Stimulated activated CD4-positive, alpha-beta T cell treated with anti-CD3 and anti-CD28 coated beads, Interleukin-1b, Interleukin-23, amount 100 ng/mL, for 1 hour (primary cell): ENCODE results near the gene CCL16.
A peak's percentile ranks its signal among the peaks of the same experiment; 100 is the strongest.

Source experiments
- DNase-seq, 2 donors: peaks; one replicate each; pipeline ENCODE4 v3.0.0-alpha.2; 2020; ENCODE audit warnings: low read depth in 2 of 2

CCL16 gene

GRCh38 chr17:35986643-35987042 lies 5.3 kb upstream of the CCL16 start, which contains the start of gene CCL14:
CCL14 (minus strand) TSS chr17:35986729; CDS start chr17:35986649, 80 bp downstream.
- no peak for DNase-seq

DNA sequence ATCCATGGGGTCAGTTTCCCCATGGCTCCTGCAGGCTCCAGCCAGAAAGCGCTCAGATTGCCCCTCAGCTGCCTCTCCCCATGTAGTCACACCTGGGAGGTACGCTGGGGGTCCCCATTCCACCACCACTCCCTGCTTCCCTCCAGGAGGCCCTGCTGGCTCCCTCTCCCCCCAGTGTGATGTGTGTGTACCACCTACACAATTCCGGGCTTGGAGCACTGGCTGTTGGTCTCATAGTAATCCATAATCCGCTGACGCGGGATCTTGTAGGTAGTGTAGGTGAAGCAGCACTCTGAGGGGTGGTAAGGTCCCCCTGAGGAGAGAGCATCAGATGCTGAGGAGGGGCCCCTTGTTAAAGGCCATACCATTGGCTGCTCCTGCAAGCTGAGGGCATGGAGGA lies 2.8 kb upstream of the CCL16 start:
- DNase-seq, result no peak

DNA sequence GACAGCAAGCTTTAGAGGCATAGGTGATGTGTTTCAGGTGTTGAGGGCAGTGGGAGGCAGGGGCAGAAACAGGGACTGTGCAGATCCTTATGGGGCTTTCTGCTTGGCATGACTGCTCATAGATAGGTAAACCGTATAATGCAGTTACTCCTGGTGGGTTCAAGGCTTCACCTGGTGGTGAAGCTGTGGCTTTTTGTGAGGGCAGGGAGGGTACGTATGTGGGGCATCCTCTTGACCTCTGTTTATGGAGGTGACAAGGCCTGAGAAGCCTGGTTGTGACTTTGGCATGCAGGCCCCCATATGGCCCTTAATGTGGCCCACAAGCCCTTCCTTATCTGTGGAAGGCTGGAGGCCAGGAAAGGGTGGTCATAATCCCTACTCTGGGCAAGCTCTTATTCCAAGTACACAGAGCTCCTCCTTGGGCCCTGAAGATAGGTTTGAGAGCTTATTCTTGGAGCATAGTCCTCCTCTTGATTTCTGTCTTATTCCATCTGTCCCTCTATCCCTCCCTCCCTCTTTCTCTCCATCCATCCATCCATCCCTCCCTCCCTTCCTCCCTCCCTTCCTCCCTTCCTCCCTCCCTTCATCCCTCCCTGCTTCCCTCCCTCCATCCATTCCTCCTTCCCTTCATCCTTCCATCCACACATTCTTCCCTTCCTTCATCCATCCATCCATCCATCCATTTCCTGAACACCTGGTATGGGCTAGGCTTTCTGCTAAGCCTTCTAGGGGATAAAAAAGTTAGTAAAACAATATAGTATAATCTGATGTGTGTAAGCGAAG lies 1.3 kb upstream of the CCL16 start:
- no peak for DNase-seq

DNA sequence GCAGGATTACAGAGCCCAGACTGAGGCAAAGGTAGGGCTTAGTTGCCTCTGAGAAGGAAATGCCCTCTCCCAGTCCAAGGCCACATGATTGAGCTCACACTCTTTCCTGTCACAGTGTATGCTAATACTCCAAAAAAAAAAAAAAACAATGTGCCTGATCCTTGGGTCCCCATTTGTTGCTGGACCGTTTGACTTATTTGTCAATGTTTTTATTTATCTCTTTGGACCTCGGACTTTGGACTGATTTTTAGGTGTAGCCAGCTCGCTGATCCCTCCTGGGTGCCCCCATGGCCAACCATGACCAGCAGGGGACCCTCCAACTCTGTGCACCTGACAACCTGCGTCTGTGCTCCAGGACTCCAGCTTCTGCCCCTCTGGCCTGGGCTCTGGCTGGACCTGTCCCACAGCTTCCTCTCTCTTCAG lies 622 bp upstream of the CCL16 start:
- no peak for DNase-seq

DNA sequence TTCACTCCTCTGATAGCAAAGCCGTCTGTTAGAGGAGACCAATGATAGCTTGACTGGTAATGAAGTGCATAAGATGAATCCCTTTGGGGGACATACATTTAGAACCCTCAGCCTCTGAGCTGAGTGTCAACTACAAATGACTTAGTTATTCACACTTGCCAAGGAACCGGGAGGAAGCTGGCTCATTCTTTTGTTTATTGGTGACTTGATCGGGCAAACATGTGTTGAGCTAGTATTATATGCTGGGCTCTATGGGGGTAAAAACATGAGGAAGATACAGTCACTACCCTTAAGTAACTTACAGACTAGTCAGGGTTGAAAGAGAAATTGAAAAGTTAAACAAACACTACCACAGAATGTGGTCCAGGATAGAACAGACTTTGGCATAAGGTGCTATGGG lies 3.0 kb downstream of the CCL16 start:
- no peak for DNase-seq

DNA sequence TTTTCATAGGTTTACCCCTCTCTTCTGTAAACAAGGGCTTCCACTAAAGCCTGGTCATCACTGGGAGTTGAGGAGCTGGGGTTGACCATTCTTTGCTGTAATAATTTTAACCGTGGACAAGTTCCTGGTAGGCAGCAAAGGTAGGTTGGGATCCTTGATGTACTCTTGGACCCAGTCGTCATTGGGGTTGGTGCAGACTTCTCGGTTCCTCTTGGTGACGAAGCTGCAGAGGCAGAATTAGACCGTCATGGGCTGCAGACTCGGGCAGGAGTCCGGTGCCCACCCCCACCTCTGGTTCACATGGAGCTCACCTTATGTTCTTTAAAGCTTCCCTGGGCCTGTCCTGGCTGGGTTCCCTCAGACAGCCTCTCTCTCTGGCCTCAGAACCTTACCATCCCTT lies 3.8 kb downstream of the CCL16 start:
- no peak for DNase-seq

DNA sequence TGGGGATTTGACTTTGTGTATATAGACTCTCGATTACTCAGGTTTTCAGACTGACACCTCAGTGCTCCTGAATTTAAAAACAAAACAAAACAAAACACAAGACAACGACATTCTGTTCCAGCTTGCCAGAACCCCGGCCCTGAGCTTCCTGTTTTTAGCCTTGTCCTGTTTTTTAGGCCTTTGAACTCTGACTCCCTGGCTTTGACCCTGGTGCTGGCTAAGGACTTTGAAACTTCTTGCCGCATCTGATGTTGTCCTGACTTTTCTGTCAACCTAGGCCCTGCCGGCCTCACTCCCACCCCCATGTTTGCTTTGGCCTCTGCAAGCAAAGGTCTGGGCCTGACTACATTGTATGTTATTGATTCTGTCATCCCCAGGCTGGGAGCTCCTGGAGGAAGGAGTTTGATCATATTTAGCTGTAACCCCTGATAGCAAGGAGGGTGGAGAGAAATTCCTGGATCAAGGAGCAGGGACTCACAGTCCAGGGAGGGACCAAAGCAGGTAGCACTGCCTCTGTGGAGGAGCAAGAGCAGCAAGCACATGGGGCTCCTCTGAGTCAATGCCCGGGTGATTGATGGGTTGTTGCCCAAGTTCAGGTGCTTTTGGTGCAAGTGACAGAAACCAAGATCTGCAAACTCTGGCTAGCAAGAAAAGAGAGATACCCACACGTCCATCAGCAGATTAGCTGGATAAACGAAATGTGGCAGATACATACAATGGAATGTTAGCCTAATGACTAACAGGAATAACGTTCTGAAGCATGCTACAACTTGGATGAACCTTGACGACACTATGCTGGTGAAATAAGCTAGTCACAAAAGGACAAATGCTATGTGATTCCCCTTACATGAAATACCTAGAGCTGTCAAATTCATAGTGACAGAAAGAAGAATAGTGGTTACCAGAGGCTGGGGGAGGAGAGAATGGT lies 7.7 kb downstream of the CCL16 start:
- no peak for DNase-seq

DNA sequence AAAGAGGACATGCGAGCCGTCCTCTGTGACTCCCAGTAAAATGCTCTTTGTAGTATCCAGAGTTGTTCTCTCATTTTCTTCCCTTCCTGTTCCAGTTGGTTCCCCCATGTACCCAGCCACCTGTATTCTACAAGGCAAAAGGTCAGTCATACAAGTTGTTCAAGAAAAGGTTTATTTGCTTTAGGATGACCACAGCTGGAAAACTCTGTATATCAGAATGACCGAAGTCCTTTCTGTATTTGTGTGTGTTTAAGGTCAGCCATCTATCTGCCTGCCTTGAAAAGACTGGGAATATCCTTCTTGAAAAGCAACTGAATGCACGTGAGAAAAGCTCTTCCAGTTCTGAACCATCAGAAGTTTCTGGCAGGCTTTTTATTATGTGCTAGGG lies 8.4 kb downstream of the CCL16 start:
- DNase-seq, result no peak

DNA sequence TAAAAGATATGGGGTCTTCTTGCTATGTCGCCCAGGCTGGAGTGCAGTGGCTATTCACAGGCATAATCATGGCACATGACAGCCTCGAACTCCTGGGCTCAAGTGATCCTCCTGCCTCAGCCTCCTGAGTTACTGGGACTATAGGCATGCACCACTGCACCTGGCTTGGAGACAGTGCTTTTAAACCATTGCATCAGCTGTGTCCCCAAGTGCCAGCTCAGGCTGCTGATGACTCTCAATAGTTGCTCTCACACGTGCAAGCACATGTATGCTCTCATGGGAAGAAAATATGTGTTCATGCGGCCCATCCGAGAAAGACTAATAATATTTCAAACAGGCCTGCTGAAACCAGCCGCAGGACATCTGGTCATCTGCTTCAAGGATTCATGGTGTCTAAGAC lies 8.8 kb downstream of the CCL16 start:
- DNase-seq, result no peak

- no peak for DNase-seq
These were observed 9.2 kb downstream of the CCL16 start for GRCh38 chr17:35972066-35972465.

- peak; percentile 15 to 48 for DNase-seq
These were observed 11.5 kb downstream of the CCL16 start for GRCh38 chr17:35969558-35970380.

DNA sequence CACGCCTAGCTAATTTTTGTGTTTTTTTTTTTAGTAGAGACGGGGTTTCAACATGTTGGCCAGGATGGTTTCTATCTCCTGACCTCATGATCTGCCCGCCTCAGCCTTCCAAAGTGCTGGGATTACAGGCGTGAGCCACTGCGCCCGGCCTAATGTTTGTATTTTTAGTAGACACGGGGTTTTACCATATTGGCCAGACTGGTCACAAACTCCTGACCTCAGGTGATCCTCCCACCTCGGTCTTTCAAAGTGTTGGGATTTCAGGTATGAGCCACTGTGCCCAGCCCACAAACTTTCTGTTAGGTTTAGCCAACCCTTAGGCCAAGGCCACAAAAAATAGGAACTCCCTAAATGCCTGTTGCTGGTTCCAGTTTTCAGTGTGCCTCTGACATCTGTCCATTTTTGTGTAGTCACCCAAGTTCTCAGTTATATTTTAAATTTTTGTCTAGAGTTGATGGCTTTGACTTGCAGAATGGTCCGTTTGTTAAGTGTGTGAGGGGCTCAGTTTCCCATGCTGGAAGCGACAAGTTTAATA lies 12.7 kb downstream of the CCL16 start:
- no peak for DNase-seq

GRCh38 chr17:35965272-35965671 lies 16.0 kb downstream of the CCL16 start:
- no peak for DNase-seq

- DNase-seq, result no peak
These were observed 17.6 kb downstream of the CCL16 start for GRCh38 chr17:35963663-35964062.

DNA sequence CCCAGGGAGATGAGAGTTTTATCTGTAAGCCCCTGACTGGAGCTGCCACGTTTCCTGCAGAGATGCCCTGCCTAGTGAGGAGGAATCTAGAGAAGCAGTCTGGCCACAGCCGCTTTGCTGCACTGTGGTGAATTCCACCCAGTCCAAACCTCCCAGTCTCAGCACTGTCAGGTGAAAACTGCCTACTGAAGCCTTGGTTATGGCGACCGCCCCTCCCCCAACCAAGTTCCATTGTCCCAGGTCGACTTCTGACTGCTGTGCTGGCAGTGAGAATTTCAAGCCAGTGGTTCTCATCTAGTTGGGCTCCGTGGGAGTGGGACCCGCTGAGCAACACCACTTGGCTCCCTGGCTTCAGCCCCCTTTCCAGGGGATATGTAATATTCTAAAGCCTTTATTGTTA lies 27.6 kb downstream of the CCL16 start:
- DNase-seq, result no peak

DNA sequence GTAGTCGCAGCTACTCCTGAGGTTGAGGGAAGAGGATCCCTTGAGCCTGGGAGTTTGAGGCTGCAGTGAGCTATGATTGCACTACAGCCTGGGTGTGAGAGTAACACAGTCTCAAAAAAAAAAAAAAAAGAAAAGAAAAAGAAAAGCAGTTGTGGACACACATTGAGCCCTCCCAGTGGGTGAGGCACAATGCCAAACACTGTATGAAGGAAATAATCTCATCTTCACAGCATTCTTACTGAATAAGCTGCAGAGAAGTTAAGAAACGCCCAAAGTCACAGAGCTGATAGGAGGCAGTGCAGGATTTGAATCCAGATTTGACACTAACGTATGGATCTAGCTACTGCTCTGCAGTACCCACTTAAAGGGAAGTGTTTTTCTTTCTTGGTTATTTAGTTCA lies 31.9 kb downstream of the CCL16 start:
- no peak for DNase-seq

DNA sequence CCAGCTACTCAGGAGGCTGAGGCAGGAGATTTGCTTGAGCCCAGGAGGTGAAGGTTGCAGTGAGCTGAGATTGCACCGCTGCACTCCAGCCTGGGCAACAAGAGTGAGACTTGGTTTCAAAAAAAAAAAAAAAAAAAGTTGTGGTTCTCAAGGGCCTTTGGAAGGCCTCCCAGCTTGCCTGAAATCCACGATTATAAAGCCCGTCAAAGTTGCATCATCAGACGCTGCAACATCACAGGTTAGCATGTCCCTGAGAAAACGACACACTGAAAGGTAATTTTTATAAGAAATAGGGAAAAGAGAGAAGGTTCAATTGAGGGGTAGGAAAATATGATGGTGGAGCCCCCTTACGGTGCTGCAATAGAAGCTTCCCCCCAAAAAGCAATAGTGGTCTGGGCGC lies 33.2 kb downstream of the CCL16 start:
- no peak for DNase-seq

DNA sequence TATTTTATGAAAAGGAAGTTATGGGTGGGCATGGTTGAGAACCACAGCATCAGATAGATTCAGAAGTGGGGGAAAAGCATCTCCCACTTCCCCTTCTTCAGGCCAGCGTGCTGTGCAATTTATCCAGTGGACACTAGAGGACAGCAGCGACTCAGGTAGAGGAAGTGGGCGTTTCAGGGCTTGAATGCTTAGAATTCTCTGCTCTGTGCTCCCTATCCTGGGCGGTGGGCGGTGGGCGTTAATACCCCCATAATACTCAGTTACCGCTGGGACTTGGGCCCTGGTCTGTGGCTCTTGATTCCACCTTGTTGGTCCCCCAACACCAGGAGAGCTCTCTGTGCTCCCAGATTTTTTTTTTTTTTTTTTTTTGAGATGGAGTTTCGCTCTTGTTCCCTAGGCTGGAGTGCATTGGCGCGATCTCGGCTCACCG lies 34.1 kb downstream of the CCL16 start:
- no peak for DNase-seq

GRCh38 chr17:35944151-35944550 lies 37.1 kb downstream of the CCL16 start:
- DNase-seq, result no peak

- DNase-seq, result no peak
These were observed 37.8 kb downstream of the CCL16 start, which contains the start of gene LYZL6 for GRCh38 chr17:35943537-35943936. LYZL6 (minus strand) TSS chr17:35943713; CDS start chr17:35939356, 4,357 bp downstream.

- no peak for DNase-seq
These were observed 38.6 kb downstream of the CCL16 start for GRCh38 chr17:35942588-35943186.
